Stimulated activated CD4-positive, alpha-beta T cell treated with anti-CD3 and anti-CD28 coated beads, Interleukin-1b, Interleukin-23, amount 100 ng/mL, for 24 hours (primary cell): Measurements from ENCODE around the gene PDE9A.
"Not testable (repeated sequence)": the region's sequence is repeated elsewhere in the genome, so short reads cannot be mapped to it uniquely, and the experiment has no call there.

Experiments
- DNase-seq, 4 experiments: peaks; one replicate each; pipeline ENCODE4 v3.0.0-alpha.2; 2020; ENCODE audit warnings: low read depth in 4 of 4, low spot score in 1 of 4

Gene PDE9A

GRCh38 chr21:42786884-42787283 lies 133.5 kb downstream of the PDE9A start:
- DNase-seq, result no peak

GRCh38 chr21:42787613-42788012 lies 134.2 kb downstream of the PDE9A start:
- no peak for DNase-seq

GRCh38 chr21:42790520-42791065 lies 137.2 kb downstream of the PDE9A start:
- DNase-seq, result no peak

- no peak for DNase-seq
Measured at GRCh38 chr21:42793774-42794173, 140.4 kb downstream of the PDE9A start.

- DNase-seq, result no peak
Measured at GRCh38 chr21:42794551-42794950, 141.1 kb downstream of the PDE9A start.

- DNase-seq, result no peak
Measured at GRCh38 chr21:42796327-42797062, 143.1 kb downstream of the PDE9A start.

GRCh38 chr21:42797522-42797921 lies 144.1 kb downstream of the PDE9A start:
- no peak for DNase-seq

GRCh38 chr21:42798106-42798505 lies 144.7 kb downstream of the PDE9A start:
- DNase-seq, result no peak

GRCh38 chr21:42799516-42799915 lies 146.1 kb downstream of the PDE9A start:
- DNase-seq, result peak in 1 of 4 experiments; percentile 11

- no peak for DNase-seq
Measured at GRCh38 chr21:42799948-42800347, 146.5 kb downstream of the PDE9A start.

GRCh38 chr21:42801616-42802015 lies 148.2 kb downstream of the PDE9A start:
- not testable (repeated sequence) for DNase-seq

- no peak for DNase-seq
Measured at GRCh38 chr21:42806509-42807140, 153.2 kb downstream of the PDE9A start.

- DNase-seq, result not testable (repeated sequence)
Measured at GRCh38 chr21:42807293-42807895, 154.0 kb downstream of the PDE9A start.

GRCh38 chr21:42807938-42808613 lies 154.7 kb downstream of the PDE9A start:
- DNase-seq, result no peak

GRCh38 chr21:42809171-42809570 lies 155.8 kb downstream of the PDE9A start:
- DNase-seq, result no peak

GRCh38 chr21:42809577-42810475 lies 156.4 kb downstream of the PDE9A start:
- no peak for DNase-seq

GRCh38 chr21:42811960-42812359 lies 158.5 kb downstream of the PDE9A start:
- DNase-seq, result no peak

- DNase-seq, result not testable (repeated sequence)
Measured at GRCh38 chr21:42812528-42813241, 159.3 kb downstream of the PDE9A start.

GRCh38 chr21:42815217-42815616 lies 161.8 kb downstream of the PDE9A start:
- DNase-seq, result no peak

- DNase-seq, result peak in 1 of 4 experiments; percentile 40
Measured at GRCh38 chr21:42818328-42818749, 164.9 kb downstream of the PDE9A start.
